Activated T-cell treated with anti-CD3 and anti-CD28 coated beads for 24 hours (primary cell): ENCODE results near the gene ENOSF1.

Experiments
- DNase-seq: peaks from one replicate; pipeline ENCODE4 v3.0.0-alpha.2; 2020; ENCODE audit warnings: low read depth

ENOSF1 gene

DNA sequence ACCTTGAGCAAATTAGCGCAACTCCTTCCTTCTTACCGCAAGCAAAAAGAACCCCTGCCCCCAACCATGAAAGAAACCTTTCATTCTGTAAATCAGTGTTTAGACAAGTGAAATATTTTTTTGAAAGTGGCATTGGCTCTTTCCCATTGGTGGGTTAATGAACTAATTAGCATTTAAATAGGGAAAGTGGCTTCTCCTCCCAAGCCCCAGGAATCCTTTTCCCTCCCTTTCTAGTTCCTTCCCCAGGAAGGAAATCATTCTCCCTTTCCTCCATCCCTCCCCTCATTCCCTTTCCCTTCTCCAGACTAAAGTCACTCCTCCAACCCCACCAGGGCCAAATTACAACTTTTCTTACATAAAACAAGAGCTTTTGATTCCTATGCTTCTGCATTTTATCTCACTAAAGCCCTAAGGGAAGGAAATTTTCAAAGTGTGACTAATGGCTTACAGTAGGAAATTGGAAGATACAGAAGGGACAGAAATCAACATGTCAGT is 77.8 kb downstream of the ENOSF1 start:
- no peak for DNase-seq

DNA sequence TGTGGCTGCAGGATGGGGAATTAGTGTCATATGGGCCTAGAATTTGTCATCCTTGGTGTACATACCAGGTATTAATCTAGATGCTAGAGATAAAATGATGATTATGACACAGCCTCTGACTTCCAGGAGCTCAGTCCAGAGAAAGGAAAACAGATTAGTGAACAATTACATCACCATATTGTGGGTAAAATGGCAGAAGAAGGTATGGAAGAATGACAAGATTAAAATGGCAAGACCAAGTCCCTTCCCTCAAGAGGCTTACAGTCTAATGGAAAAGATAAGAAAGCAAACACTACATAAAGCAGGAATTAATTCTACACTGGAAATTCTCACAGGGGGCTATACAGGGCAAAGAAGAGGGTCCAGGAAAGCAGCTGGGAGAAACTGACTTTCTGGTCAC is 80.9 kb downstream of the ENOSF1 start:
- no peak for DNase-seq

DNA sequence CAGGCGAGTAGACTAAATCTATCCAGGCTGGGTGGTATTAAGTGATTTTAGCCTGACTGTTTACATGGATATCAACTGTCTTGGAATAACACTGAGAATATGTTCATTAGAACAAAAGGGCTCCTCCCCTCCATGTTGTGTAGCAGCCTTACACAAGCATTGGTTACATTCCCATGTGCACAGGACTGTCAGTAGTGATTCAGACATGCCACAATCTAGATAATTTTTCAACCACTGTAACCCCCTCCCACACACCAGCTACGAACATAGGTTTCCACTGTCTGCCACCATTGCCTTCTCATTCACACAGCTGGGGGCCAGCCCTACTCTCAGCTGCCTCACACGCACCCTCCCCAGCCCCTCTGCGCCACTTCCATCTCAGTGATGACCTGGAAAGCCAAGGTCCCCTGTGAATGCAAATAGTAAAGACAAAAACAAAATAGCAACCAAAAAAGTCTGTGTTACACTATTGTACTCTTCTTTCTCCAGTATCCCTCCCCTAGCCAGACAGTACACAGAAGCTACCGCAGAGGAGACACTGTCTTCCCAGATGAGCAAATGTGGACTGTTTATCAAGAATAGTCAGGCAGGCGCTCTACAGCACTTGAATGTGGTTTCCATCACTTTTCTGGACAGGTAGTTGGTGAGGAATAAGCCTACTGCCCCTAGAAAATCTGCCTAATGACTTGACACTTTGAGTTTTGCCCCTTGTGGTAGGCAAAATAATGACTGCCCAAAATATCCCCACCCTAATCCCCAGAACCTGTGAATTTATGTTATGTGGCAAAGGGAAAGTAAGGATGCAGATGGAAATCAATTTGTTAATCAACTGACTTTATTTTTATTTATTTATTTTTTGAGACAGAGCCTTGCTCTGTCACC is 82.9 kb downstream of the ENOSF1 start:
- no peak for DNase-seq

DNA sequence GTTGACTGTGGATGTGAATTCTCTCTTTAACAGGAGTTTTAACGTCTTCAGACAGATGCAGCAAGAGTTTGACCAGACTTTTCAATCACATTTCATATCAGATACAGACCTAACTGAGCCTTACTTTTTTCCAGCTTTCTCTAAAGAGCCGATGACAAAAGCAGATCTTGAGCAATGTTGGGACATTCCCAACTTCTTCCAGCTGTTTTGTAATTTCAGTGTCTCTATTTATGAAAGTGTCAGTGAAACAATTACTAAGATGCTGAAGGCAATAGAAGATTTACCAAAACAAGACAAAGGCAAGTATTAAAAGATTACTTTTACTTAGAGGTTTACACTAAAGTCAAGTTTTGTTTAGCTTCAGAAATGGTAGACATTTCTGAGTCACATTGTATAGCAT is 85.2 kb downstream of the ENOSF1 start:
- DNase-seq = no peak

DNA sequence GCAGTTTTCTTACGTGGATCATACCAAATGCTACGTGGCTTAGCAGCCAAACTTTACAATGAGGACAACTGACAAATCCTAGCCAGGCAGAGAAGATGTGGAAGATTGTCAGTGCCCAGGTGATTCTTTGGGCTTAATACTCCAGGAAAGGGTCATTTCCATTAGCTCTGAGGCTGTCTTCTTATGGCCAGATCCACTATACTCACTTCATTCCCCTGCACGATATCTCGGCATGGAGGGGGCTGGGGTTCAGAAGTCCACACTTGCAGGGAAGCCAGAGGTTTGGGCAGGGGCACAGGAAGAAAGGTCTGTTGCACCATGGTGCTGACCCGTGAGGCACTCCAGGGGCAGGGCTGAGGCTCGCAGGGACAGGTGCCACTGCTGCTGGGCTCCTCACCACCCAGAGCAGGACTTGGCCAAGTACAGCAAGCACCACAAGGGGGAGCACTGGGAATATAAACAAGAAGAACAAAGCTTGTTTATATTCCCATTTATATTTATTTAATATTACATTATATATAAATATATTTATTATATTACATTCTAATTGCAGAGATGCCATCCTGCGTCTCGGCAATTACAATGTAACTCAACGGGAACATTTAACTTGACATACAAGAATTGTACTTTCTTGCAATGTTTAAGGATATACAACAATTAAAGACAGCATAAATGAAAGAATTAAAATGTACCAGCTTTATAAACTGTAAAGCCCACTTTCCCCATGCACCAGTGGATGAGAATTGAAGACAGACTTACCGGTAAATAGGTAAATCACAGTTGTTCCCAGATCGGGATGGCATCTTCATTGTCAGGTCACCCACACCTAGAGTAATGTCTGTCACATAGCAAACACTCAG is 88.4 kb downstream of the ENOSF1 start:
- DNase-seq = peak; percentile 35

DNA sequence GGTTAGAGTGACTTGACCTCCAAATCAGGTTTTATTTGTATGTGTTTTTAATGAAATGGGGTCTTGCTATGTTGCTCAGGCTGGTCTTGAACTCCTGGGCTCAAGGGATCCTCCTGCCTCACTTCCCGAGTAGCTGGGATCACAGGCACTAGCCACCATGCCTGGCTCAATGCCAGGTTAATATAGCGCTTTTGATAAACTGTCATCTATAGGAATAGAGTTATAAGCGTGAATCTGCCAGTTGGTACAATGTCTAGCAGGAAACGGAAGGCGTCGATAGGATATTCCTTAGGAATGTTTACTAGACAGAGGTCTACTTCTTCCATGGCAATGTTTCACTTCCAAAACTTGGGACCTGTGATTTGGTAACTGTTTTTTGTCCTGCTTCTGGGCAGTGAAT is 90.1 kb downstream of the ENOSF1 start:
- DNase-seq = no peak

DNA sequence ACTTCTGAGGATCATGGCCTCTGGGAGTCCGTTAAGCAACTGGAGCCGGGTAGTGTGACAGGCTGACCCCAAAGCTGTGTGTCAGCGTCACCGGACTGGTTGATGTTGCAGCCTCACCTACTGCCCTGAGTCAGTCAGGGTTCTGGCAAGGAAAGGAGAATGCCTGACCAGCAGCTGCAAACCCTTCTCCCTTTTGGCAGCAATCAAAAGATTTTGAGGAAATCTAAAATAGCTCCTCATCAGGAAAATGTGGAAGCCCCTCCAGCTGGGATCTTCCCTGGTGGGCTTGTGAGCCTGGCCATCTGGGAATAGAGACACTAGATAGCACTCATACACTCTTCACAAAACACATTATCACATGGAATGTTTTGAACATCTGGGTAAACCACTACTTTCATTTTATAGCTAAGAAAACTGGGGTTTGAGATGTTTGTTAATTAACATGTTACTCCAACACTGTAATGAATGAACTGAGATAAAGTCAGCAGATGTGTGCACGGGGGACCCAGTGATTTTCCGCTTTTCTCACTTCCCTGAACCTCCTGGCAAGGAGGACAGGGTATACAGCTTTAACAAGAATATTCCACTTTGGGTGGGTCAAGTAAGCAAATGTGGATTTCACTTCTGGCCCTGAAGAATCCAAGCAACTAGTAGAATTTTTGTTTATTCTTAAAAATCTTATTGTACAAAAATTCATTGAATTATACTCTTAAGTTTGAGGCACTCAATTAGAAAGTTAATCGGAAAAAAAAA is 91.0 kb downstream of the ENOSF1 start:
- DNase-seq = no peak
